Small intestine (tissue), 7 donors: ENCODE results near the gene OPHN1. TPM values are rescaled to one million over a fixed set of nuclear protein-coding genes. Genes with fewer than 3 reads are reported as not detected.

Source experiments
- DNase-seq, 2 donors: peaks; one replicate each; pipeline versions ENCODE4 v3.0.0 to v3.0.0-alpha.2; 2013
- FAIRE-seq: peaks from 2 replicates; lab custom pipeline; 2012; peaks lifted over from hg19 to GRCh38; lab: Jason Lieb, UNC
- H3K27ac ChIP-seq, 3 donors: one replicate each; pipeline ENCODE4 v1.5.1; 2013; ENCODE audit warnings: low read length in 2 of 3, mild to moderate bottlenecking in 2 of 3, control low read depth in 1 of 3, inconsistent platforms in 1 of 3, low read depth in 1 of 3, moderate library complexity in 1 of 3
- H3K27me3 ChIP-seq, 3 donors: one replicate each; pipeline ENCODE4 v1.6.1; 2013; ENCODE audit warnings: low read length in 3 of 3, inconsistent platforms in 1 of 3; ENCODE audit not compliant: control insufficient read depth in 3 of 3, insufficient read depth in 3 of 3
- H3K36me3 ChIP-seq, 3 donors: one replicate each; pipeline ENCODE4 v1.6.1; 2013; ENCODE audit warnings: low read length in 3 of 3, inconsistent platforms in 1 of 3, low read depth in 1 of 3, mild to moderate bottlenecking in 1 of 3, moderate library complexity in 1 of 3; ENCODE audit not compliant: control insufficient read depth in 3 of 3, insufficient read depth in 2 of 3
- H3K4me1 ChIP-seq, 3 donors: one replicate each; pipeline ENCODE4 v1.6.1; 2013; ENCODE audit warnings: low read length in 2 of 3, inconsistent platforms in 1 of 3, low read depth in 1 of 3, mild to moderate bottlenecking in 1 of 3, moderate library complexity in 1 of 3; ENCODE audit not compliant: control insufficient read depth in 3 of 3, insufficient read depth in 2 of 3
- H3K4me3 ChIP-seq, 3 donors: one replicate each; pipeline ENCODE4 v1.5.1; 2013; ENCODE audit warnings: low read length in 3 of 3, control low read depth in 1 of 3, inconsistent platforms in 1 of 3, low read depth in 1 of 3, mild to moderate bottlenecking in 1 of 3, moderate library complexity in 1 of 3
- H3K9me3 ChIP-seq, 2 donors: one replicate each; pipeline ENCODE4 v1.6.1; 2013; ENCODE audit warnings: low read depth in 1 of 2, low read length in 1 of 2; ENCODE audit not compliant: control insufficient read depth in 2 of 2, insufficient read depth in 1 of 2
- WGBS, 3 donors: extraction: QIAGEN DNeasy Blood & Tissue Kit; methylation state at CpG; one replicate each; pipeline ENCODE4 v1.1.7; 2013; 5-methylcytosine and 5-hydroxymethylcytosine counted together
- polyA plus RNA-seq, 4 donors: library from polyadenylated mRNA; stranded (reverse) in 3 of 4; unstranded in 1 of 4; fragments of 200-250 nt in 3 of 4; fragments of 120-200 nt in 1 of 4; gene quantifications; one replicate each; pipeline versions ENCODE4 v1.2.1 to v1.2.3, GENCODE V29; 2013
- donor health status: healthy with polysubstance abuse.
- donor health status: control.
- donor health status: control.
- donor health status: Bipolar disorder and iron deficiency.
- donor health status: healthy.

OPHN1 gene
- polyA plus RNA-seq, 4 donors, result 0.89 to 6.3 (median 3.0) TPM

- 2 to 44% (median 16%) methylated on average over 13 of the region's 13 CpGs for WGBS, 3 donors
- DNase-seq (no peak), FAIRE-seq (no peak)
- no peaks in the 10 kb centered on the region for H3K27me3 ChIP-seq
- H3K4me3 ChIP-seq, result peak overlapping the region in 2 of 3 donors; percentile 45 to 79
- H3K9me3 ChIP-seq, result no peaks in the 10 kb centered on the region
- H3K4me1 ChIP-seq, result peaks cover 0 to 2% (median 0%) of the 10 kb centered on the region in 3 donors
- peak overlapping the region; percentile 16 to 94 (median 93) for H3K27ac ChIP-seq
- no peaks in the 10 kb centered on the region for H3K36me3 ChIP-seq
These were observed 645 bp upstream of the OPHN1 start for GRCh38 chrX:68433981-68434299.

GRCh38 chrX:68432648-68433047, 647 bp downstream of the OPHN1 start:
- 11 to 44% (median 16%) methylated on average over 12 of the region's 12 CpGs for WGBS, 3 donors
- FAIRE-seq, result no peak

GRCh38 chrX:68431836-68432235, 1.5 kb downstream of the OPHN1 start:
- 35 to 58% (median 45%) methylated on average over 2 of the region's 2 CpGs for WGBS, 3 donors

More at GRCh38 chrX:68432648-68433047, 647 bp downstream of the OPHN1 start:
- Histone ChIP-seq H3K4me3 (peak overlapping the region in 2 of 3 donors; percentile 45 to 79), H3K4me1 (peaks cover 0 to 2% (median 0%) of the 10 kb centered on the region in 3 donors), H3K27me3 (no peaks in the 10 kb centered on the region), H3K36me3 (no peaks in the 10 kb centered on the region), H3K9me3 (no peaks in the 10 kb centered on the region), H3K27ac (peak overlapping the region; percentile 56 to 94 (median 93))
- DNase-seq, result peak; percentile 26 to 45

DNA sequence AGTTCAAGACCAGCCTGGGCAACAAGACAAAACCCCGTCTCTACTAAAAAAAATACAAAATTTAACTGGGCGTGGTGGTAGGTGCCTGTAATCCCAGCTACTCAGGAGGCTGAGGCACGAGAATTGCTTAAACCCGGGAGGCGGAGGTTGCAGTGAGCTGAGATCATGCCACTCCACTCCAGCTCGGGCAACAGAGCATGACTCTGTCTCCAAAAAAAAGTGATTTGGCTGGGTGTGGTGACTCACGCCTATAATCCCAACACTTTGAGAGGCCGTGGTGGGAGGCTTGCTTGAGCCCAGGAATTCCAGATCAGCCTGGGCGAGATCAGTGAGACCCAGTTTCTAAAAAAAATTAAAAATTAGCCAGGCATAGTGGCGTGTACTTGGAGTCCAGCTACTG, 4.1 kb downstream of the OPHN1 start:
- Histone ChIP-seq H3K4me1 (peaks cover 0 to 2% (median 0%) of the 10 kb centered on the region in 3 donors), H3K9me3 (no peaks in the 10 kb centered on the region), H3K27me3 (no peaks in the 10 kb centered on the region), H3K4me3 (no peak overlapping the region), H3K27ac (no peak overlapping the region), H3K36me3 (no peaks in the 10 kb centered on the region)
- DNase-seq, result no peak
- no peak for FAIRE-seq
- WGBS, 3 donors, result 85 to 89% (median 88%) methylated on average over 10 of the region's 10 CpGs

More at GRCh38 chrX:68431836-68432235, 1.5 kb downstream of the OPHN1 start:
- Histone ChIP-seq H3K27me3 (no peaks in the 10 kb centered on the region), H3K4me3 (no peak overlapping the region), H3K27ac (no peak overlapping the region), H3K36me3 (no peaks in the 10 kb centered on the region), H3K9me3 (no peaks in the 10 kb centered on the region), H3K4me1 (peaks cover 0 to 2% (median 0%) of the 10 kb centered on the region in 3 donors)
- FAIRE-seq (no peak), DNase-seq (no peak)

DNA sequence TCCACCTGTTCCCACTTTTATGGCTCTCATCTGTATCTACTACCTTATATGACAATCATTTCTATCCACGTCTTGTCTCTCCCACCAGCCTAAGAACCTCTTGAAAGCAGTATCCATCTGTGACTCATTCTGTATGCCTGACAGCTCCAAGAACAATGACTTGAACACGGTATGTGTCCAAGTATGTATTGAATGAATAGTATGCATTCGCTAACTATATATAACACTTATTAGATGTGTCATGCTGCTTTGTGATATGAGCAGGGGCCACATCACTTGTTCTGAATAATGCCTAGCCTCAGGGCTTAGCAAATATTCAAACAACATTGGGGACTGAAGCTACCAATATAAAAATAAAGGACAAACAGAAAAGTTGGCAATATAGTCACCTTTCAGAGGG, 4.9 kb downstream of the OPHN1 start:
- Histone ChIP-seq H3K27ac (no peak overlapping the region), H3K9me3 (no peaks in the 10 kb centered on the region), H3K4me1 (peaks cover 0 to 2% (median 0%) of the 10 kb centered on the region in 3 donors), H3K27me3 (no peaks in the 10 kb centered on the region), H3K4me3 (no peak overlapping the region), H3K36me3 (no peaks in the 10 kb centered on the region)
- DNase-seq (no peak), FAIRE-seq (no peak)
- 63 to 80% (median 79%) methylated on average over 3 of the region's 3 CpGs for WGBS, 3 donors

DNA sequence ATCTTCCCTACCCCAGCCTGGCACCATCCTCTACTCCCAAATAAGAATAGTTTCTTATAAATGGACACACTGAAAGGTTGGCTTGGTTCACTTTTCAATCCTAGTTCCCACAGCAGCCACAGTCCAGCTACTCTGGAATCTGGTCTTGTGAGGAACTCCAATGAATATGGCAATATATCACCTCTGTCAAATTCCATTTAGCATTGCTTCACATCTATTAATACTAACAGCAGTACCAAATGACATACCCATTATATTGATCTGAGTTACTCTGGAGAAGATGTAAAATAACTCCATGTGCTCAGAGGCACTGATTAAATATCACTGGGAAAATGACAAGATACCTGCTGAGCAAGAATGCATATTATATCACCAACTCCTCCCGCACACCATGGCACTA, 8.6 kb downstream of the OPHN1 start:
- Histone ChIP-seq H3K4me1 (no peaks in the 10 kb centered on the region), H3K9me3 (no peaks in the 10 kb centered on the region), H3K4me3 (no peak overlapping the region), H3K27me3 (no peaks in the 10 kb centered on the region), H3K27ac (no peak overlapping the region), H3K36me3 (no peaks in the 10 kb centered on the region)
- no peak for FAIRE-seq
- WGBS, 3 donors, result 76 to 100% (median 92%) methylated on average over 1 of the region's 1 CpG
- no peak for DNase-seq

DNA sequence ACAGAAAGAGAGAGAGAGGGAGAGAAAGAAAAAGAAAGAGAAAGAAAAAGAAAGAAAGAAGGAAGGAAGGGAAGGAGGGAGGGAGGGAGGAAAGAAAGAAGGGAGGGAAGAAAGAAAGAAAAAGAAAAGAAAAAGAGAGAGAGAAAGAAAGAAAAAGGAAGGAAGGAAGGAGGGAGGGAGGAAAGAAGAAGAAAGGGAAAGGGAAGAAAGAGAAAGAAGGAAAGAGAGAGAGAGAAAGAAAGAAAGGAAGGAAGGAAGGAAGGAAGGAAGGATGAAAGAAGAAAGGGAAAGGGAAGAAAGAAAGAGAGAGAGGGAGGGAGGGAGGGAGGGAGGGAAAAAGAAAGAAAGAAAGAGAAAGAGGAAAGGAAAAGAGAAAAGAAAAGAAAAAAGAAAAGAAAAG, 10.8 kb downstream of the OPHN1 start:
- Histone ChIP-seq H3K4me1 (no peaks in the 10 kb centered on the region), H3K27ac (no peak overlapping the region), H3K4me3 (no peak overlapping the region), H3K9me3 (no peaks in the 10 kb centered on the region), H3K27me3 (no peaks in the 10 kb centered on the region), H3K36me3 (no peaks in the 10 kb centered on the region)
- FAIRE-seq (no peak), DNase-seq (no peak)

DNA sequence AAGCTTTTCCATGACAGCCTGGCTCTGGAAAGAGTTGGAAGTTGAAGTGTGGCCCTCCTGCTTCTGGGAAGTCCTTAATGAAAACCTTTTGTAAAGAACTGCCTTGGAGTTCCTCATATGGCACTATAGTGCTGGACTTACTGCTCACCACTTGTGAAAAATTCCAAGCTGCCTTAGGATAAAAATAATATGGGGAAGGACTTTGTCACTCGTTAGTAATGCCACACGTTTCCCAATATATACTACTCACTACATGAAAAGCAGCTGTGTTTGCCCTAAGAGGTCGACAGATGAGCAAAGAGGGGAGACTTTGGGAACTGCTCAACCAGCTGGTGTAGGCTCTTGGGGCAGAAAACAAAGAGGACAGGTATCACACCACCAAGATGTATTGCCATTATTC, 11.7 kb downstream of the OPHN1 start:
- peak in 1 of 2 donors; percentile 15 for DNase-seq
- H3K4me3 ChIP-seq, result no peak overlapping the region
- no peaks in the 10 kb centered on the region for H3K9me3 ChIP-seq
- no peak overlapping the region for H3K27ac ChIP-seq
- no peaks in the 10 kb centered on the region for H3K4me1 ChIP-seq
- H3K36me3 ChIP-seq, result no peaks in the 10 kb centered on the region
- H3K27me3 ChIP-seq, result no peaks in the 10 kb centered on the region
- no peak for FAIRE-seq
- WGBS, 3 donors, result 22 to 56% (median 29%) methylated on average over 3 of the region's 3 CpGs

GRCh38 chrX:68420559-68420958, 12.7 kb downstream of the OPHN1 start:
- H3K4me1 ChIP-seq, result no peaks in the 10 kb centered on the region
- H3K27ac ChIP-seq, result no peak overlapping the region
- no peak for FAIRE-seq
- WGBS, 3 donors, result 52 to 85% (median 67%) methylated on average over 2 of the region's 2 CpGs
- no peak for DNase-seq
- H3K4me3 ChIP-seq, result no peak overlapping the region
- no peaks in the 10 kb centered on the region for H3K27me3 ChIP-seq
- no peaks in the 10 kb centered on the region for H3K9me3 ChIP-seq
- H3K36me3 ChIP-seq, result no peaks in the 10 kb centered on the region
